GM12878 (cell line): ENCODE data around the gene FGF12. TPM values are rescaled to one million over a fixed set of nuclear protein-coding genes. Genes with fewer than 3 reads are reported as not detected.

Source experiments
- ATAC-seq: fragments of 200-7000 bp; cut with Tn5 transposase; 3 replicates; pipeline ENCODE4 v1.9.1; 2020; ENCODE audit warnings: mild to moderate bottlenecking, moderate library complexity
- BruUV-seq: library from RNA; stranded (reverse); fragments of 400-500 nt; replicated peaks from 2 replicates; lab custom pipeline; 2021; lab: Mats Ljungman, UMichigan
- CTCF ChIA-PET: fragments of 300-600 bp; sonication (Branson Sonifier 250); formaldehyde crosslinking; extraction: SDS; loops from one replicate; lab custom pipeline; 2021; ENCODE audit warnings: inconsistent platforms; lab: Yijun Ruan, JAX
- POLR2A ChIA-PET: fragments of 350-600 bp; formaldehyde crosslinking; extraction: SDS; loops from one replicate; lab custom pipeline; 2021; ENCODE audit warnings: inconsistent platforms; lab: Charles Lee
- RAD21 ChIA-PET: fragments of 300-600 bp; sonication (Branson Sonifier 250); formaldehyde crosslinking; loops from one replicate; lab custom pipeline; 2023; ENCODE audit warnings: antibody characterized with exemption; ENCODE audit not compliant: unreplicated experiment; lab: Charles Lee
- SMC1A ChIA-PET: fragments of 300-600 bp; sonication (Branson Sonifier 250); formaldehyde crosslinking; loops from one replicate; lab custom pipeline; 2023; ENCODE audit not compliant: unreplicated experiment, uncharacterized antibody; lab: Charles Lee
- DNase-seq: peaks from one replicate; pipeline ENCODE4 v3.0.0-alpha.2; 2011; ENCODE audit warnings: low read depth, low spot score
- FAIRE-seq: peaks from 3 replicates; lab custom pipeline; 2011; peaks lifted over from hg19 to GRCh38; lab: Jason Lieb, UNC
- H2AFZ ChIP-seq: 2 replicates; pipeline ENCODE4 v1.6.0; 2011; ENCODE audit warnings: low read depth, low read length, control low read depth; ENCODE audit not compliant: control insufficient read depth
- H3K27ac ChIP-seq: 2 replicates; pipeline ENCODE4 v1.5.1; 2011; ENCODE audit warnings: control low read depth; ENCODE audit not compliant: control insufficient read depth, insufficient read depth
- H3K27me3 ChIP-seq, 2 experiments: replicated peaks in 1 of 2; 2 replicates each; pipeline versions ENCODE4 v1.6.0 to v1.6.1; 2011; ENCODE audit warnings: low read length in 1 of 2; ENCODE audit not compliant: control insufficient read depth in 2 of 2, insufficient read depth in 2 of 2
- H3K36me3 ChIP-seq, 2 experiments: 2 replicates each; pipeline ENCODE4 v1.5.1; 2011; ENCODE audit warnings: low read length in 1 of 2; ENCODE audit not compliant: control insufficient read depth in 2 of 2, insufficient read depth in 2 of 2
- H3K4me1 ChIP-seq: 2 replicates; pipeline ENCODE4 v1.6.1; 2011; ENCODE audit warnings: mild to moderate bottlenecking, low read length, moderate library complexity, mixed read lengths; ENCODE audit not compliant: control insufficient read depth, insufficient read depth
- H3K4me2 ChIP-seq: 2 replicates; pipeline ENCODE4 v1.6.0; 2011; ENCODE audit warnings: control low read depth; ENCODE audit not compliant: control insufficient read depth, insufficient read depth
- H3K4me3 ChIP-seq: fragments of 200-600 bp; sonication (generic); 2 replicates; pipeline ENCODE4 v1.5.1; 2016
- H3K79me2 ChIP-seq: 2 replicates; pipeline ENCODE4 v1.6.0; 2011; ENCODE audit warnings: low read length; ENCODE audit not compliant: control insufficient read depth, insufficient read depth
- H3K9ac ChIP-seq: 2 replicates; pipeline ENCODE4 v1.8.0; 2011; ENCODE audit warnings: low read length, control low read depth, mixed read lengths; ENCODE audit not compliant: control insufficient read depth, insufficient read depth
- H3K9me3 ChIP-seq: replicated peaks from 3 replicates; pipeline ENCODE4 v1.5.1; 2011; ENCODE audit warnings: mild to moderate bottlenecking, low read length; ENCODE audit not compliant: control insufficient read depth, insufficient read depth
- H4K20me1 ChIP-seq: 2 replicates; pipeline ENCODE4 v1.6.0; 2011; ENCODE audit not compliant: control insufficient read depth, insufficient read depth
- BRCA1 ChIP-seq: IDR thresholded peaks from 2 replicates; pipeline ENCODE4 v1.6.1; 2011; ENCODE audit warnings: low read depth, low read length, improper control_type of control experiment
- CBFB ChIP-seq: IDR thresholded peaks from 2 replicates; pipeline ENCODE4 v1.6.1; 2016; ENCODE audit warnings: antibody characterized with exemption, low read depth
- CREM ChIP-seq: IDR thresholded peaks from 2 replicates; pipeline ENCODE4 v1.6.1; 2014; ENCODE audit warnings: antibody characterized with exemption, low read depth
- EED ChIP-seq: sonication (generic); IDR thresholded peaks from 2 replicates; pipeline ENCODE4 v1.6.1; 2016; ENCODE audit warnings: antibody characterized with exemption, low read depth
- GABPA ChIP-seq: IDR thresholded peaks from 2 replicates; pipeline ENCODE4 v1.6.1; 2014; ENCODE audit warnings: antibody characterized with exemption, low read depth, mild to moderate bottlenecking, inconsistent platforms
- IKZF2 ChIP-seq, 2 experiments: fragments of 450-650 bp; IDR thresholded peaks; 2 replicates each; pipeline ENCODE4 v1.6.1; 2017; ENCODE audit warnings: mild to moderate bottlenecking in 2 of 2, moderate library complexity in 2 of 2
- JUND ChIP-seq: IDR thresholded peaks from 2 replicates; pipeline ENCODE4 v1.6.1; 2012; ENCODE audit warnings: low read depth, mild to moderate bottlenecking, low read length, improper control_type of control experiment, moderate library complexity
- NFIC ChIP-seq: IDR thresholded peaks from 2 replicates; pipeline ENCODE4 v1.6.1; 2012; ENCODE audit warnings: low read depth, mild to moderate bottlenecking, inconsistent platforms, low read length, moderate library complexity
- NR2F1 ChIP-seq: fragments of 450-650 bp; conservative IDR thresholded peaks from 2 replicates; pipeline ENCODE4 v1.6.1; 2017; ENCODE audit warnings: mild to moderate bottlenecking
- NRF1 ChIP-seq: conservative IDR thresholded peaks from 2 replicates; pipeline ENCODE4 v1.6.1; 2011; ENCODE audit warnings: mild to moderate bottlenecking, low read depth, low read length, improper control_type of control experiment
- POLR2AphosphoS5 ChIP-seq: IDR thresholded peaks from 2 replicates; pipeline ENCODE4 v1.6.1; 2011; ENCODE audit warnings: mild to moderate bottlenecking, low read length, inconsistent platforms
- RCOR1 ChIP-seq: conservative IDR thresholded peaks from 2 replicates; pipeline ENCODE4 v1.6.1; 2012; ENCODE audit warnings: low read depth, low read length, improper control_type of control experiment
- SIX5 ChIP-seq: IDR thresholded peaks from 2 replicates; pipeline ENCODE4 v1.6.1; 2011; ENCODE audit warnings: mild to moderate bottlenecking, low read depth, low read length, moderate library complexity; ENCODE audit not compliant: severe bottlenecking
- ZNF592 ChIP-seq: fragments of 450-650 bp; IDR thresholded peaks from 2 replicates; pipeline ENCODE4 v1.6.1; 2017; ENCODE audit warnings: mild to moderate bottlenecking, moderate library complexity
- WGBS: methylation state at CpG from one replicate; pipeline ENCODE4 v1.1.6; 2016; ENCODE audit warnings: low lambda C conversion rate; ENCODE audit not compliant: insufficient replicate concordance, insufficient coverage; ENCODE audit errors: missing lambda C conversion rate; 5-methylcytosine and 5-hydroxymethylcytosine counted together
- in situ Hi-C: fragments of 300-500 bp; cut with MboI; formaldehyde crosslinking; loops from 9 replicates; pipeline ENCODE4 v1.14.3; 2018; ENCODE audit warnings: mixed read lengths
- intact Hi-C: fragments of 100-400 bp; cut with micrococcal nuclease; formaldehyde crosslinking; loops from one replicate; pipeline ENCODE4 v1.14.2; 2022; ENCODE audit not compliant: unreplicated experiment
- polyA plus RNA-seq, 11 experiments: library from polyadenylated mRNA; depleted of rRNA in 4 of 11; unstranded in 6 of 11; stranded (reverse) in 5 of 11; fragments of >200 nt; fragmentation: Nextera tagmentation in 4 of 11; fragmentation: Illumina TruSeq in 1 of 11; extraction: Ambion mirVana in 4 of 11; extraction: Trizol in 1 of 11; gene quantifications; 1 replicate in 1 of 11; 2 replicates in 10 of 11; pipeline versions ENCODE4 v1.2.1 to v1.2.3, GENCODE V29; 2011 to 2016; ENCODE audit warnings: inconsistent platforms in 2 of 11, missing spikeins in 2 of 11, low read depth in 1 of 11
- total RNA-seq, 4 experiments: library from RNA; depleted of rRNA in 3 of 4; stranded (reverse); fragments of >200 nt in 3 of 4; fragmentation: Illumina TruSeq in 1 of 4; extraction: Trizol in 1 of 4; gene quantifications; 2 replicates each; pipeline versions ENCODE4 v1.2.1 to v1.2.3, GENCODE V29; 2013 to 2021
- TF ChIP-seq, protein P1 (sequence below): IDR thresholded peaks from 2 replicates; pipeline ENCODE4 v1.6.1; 2012; ENCODE audit warnings: low read depth, low read length, improper control_type of control experiment

Gene FGF12
- total and polyA plus RNA-seq, 10 of the 15 experiments (the other 5 are each of a cell fraction or from before 2014, with no cell fraction given): 0.03 to 0.43 (median 0.13) TPM; not detected in 7

DNA sequence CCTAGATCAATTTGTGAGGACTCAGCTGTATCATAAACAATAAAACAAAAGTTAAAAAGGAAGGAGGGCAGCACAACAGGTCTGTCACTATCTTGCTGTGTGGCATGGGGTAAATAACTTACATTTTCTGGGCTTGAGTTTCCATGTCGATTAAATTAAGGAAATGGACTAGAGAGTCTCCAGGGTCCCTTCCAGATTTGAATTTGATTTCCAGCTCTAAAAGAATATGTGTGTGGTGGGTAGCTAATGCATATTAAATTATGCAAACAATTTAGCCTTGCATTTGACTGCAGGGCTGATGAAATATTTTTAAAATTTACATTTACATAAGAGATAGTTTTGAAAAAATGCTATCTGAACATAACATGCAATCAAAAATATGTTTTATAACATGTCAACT, 447.7 kb downstream of the FGF12 start:
- Histone ChIP-seq H3K9me3 (no peaks in the 10 kb centered on the region), H3K4me1 (no peaks in the 10 kb centered on the region), H2AFZ (no peak overlapping the region), H3K36me3 (no peaks in the 10 kb centered on the region), H3K4me2 (no peak overlapping the region), H3K27ac (no peak overlapping the region), H3K9ac (no peak overlapping the region), H4K20me1 (no peaks in the 10 kb centered on the region), H3K4me3 (no peak overlapping the region), H3K27me3 (no peaks in the 10 kb centered on the region), H3K79me2 (no peaks in the 10 kb centered on the region)
- CTCF ChIA-PET: interaction anchor here (0.6 kb wide), 1 partner anchor 346 kb away, joined by 3 read pairs; no protein-coding TSS in a partner anchor
- peak; percentile 41 for FAIRE-seq
- BruUV-seq: no TSS peak
- POLR2A ChIA-PET: no interaction called here
- TF ChIP-seq NRF1 (no peak), CREM (no peak)
- SMC1A ChIA-PET: interaction anchor here (0.7 kb wide), 1 partner anchor 55 kb away, joined by 3 read pairs; no protein-coding TSS in a partner anchor
- in situ Hi-C loops: no loop called here
- ATAC-seq: no peak
- intact Hi-C loops: no loop called here
- WGBS: 0% methylated on average over 1 of the region's 1 CpG
- RAD21 ChIA-PET: no interaction called here
- DNase-seq: no peak

DNA sequence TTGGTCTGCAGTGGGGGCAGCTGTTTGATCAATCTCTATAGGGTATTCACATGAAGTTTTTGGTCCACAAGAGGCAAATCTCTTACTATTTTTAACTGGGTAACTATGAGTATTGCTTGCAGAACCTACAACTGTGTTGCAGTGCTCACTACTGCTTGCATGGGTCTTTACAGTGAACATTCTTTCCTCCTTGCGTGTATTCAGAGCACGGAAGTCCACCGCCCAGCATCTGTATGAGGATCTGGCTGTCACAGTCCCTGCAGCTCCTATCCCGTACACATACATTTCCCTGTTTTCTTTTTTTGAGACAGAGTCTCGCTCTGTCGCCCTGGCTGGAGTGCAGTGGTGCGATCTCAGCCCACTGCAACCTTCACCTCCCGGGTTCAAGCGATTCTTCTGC, 449.9 kb downstream of the FGF12 start:
- no peaks in the 10 kb centered on the region for H3K79me2 ChIP-seq
- DNase-seq (no peak), ATAC-seq (no peak), FAIRE-seq (no peak)
- H3K9ac ChIP-seq: no peak overlapping the region
- H4K20me1 ChIP-seq: no peaks in the 10 kb centered on the region
- ChIA-PET SMC1A (no interaction called here), RAD21 (no interaction called here), POLR2A (no interaction called here), CTCF (no interaction called here)
- H3K27ac ChIP-seq: no peak overlapping the region
- no peak overlapping the region for H2AFZ ChIP-seq
- BruUV-seq: no TSS peak
- no peaks in the 10 kb centered on the region for H3K36me3 ChIP-seq
- H3K4me3 ChIP-seq: no peak overlapping the region
- in situ Hi-C loops: no loop called here
- H3K4me1 ChIP-seq: no peaks in the 10 kb centered on the region
- no peak overlapping the region for H3K4me2 ChIP-seq
- no peaks in the 10 kb centered on the region for H3K9me3 ChIP-seq
- no peaks in the 10 kb centered on the region for H3K27me3 ChIP-seq
- WGBS: 45% methylated on average over 9 of the region's 9 CpGs
- intact Hi-C loops: no loop called here
- no peak for TF ChIP-seq ZNF592
- no peak for TF ChIP-seq NR2F1
- no peak for TF ChIP-seq POLR2AphosphoS5
- no peak for TF ChIP-seq JUND
- TF ChIP-seq, protein P1, sequence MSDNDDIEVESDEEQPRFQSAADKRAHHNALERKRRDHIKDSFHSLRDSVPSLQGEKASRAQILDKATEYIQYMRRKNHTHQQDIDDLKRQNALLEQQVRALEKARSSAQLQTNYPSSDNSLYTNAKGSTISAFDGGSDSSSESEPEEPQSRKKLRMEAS: no peak
- no peak for TF ChIP-seq IKZF2 (IDR thresholded peaks at IDR 0.05)
- no peak for TF ChIP-seq NFIC
- no peak for TF ChIP-seq GABPA
- no peak for TF ChIP-seq SIX5
- TF ChIP-seq BRCA1: no peak
- TF ChIP-seq RCOR1: no peak
- no peak for TF ChIP-seq CBFB
- TF ChIP-seq EED: no peak
